H1 (cell line): Measurements from ENCODE around the gene BBS7.

ENCODE experiments used
- ATF3 ChIP-seq: IDR thresholded peaks from 2 replicates; pipeline ENCODE4 v1.6.1; 2011; ENCODE audit warnings: low read depth, mild to moderate bottlenecking, low read length; ENCODE audit not compliant: insufficient read depth
- EP300 ChIP-seq, 2 experiments: IDR thresholded peaks; 1 replicate in 1 of 2; 2 replicates in 1 of 2; pipeline ENCODE4 v1.6.1; 2011 to 2012; ENCODE audit warnings: low read depth in 2 of 2, low read length in 2 of 2, mild to moderate bottlenecking in 2 of 2, borderline replicate concordance in 1 of 2, inconsistent platforms in 1 of 2, moderate library complexity in 1 of 2
- EZH2 ChIP-seq: fragments of 200-600 bp; sonication (generic); IDR thresholded peaks from 2 replicates; pipeline ENCODE4 v1.7.1; 2012; ENCODE audit warnings: low read depth, mild to moderate bottlenecking, moderate library complexity, low read length, inconsistent platforms; ENCODE audit not compliant: severe bottlenecking
- JUND ChIP-seq: IDR thresholded peaks from 2 replicates; pipeline ENCODE4 v1.6.1; 2011; ENCODE audit warnings: mild to moderate bottlenecking, improper control_type of control experiment, low read length
- POLR2AphosphoS5 ChIP-seq: IDR thresholded peaks from 2 replicates; pipeline ENCODE4 v1.6.1; 2011; ENCODE audit warnings: low read depth, low read length
- RAD21 ChIP-seq, 2 experiments: IDR thresholded peaks in 1 of 2; conservative IDR thresholded peaks in 1 of 2; 2 replicates each; pipeline ENCODE4 v1.6.1; 2011; ENCODE audit warnings: low read depth in 2 of 2, low read length in 2 of 2, improper control_type of control experiment in 1 of 2, inconsistent platforms in 1 of 2, mild to moderate bottlenecking in 1 of 2, moderate library complexity in 1 of 2
- TF ChIP-seq, protein P1 (sequence below), 3 experiments: IDR thresholded peaks; 1 replicate in 2 of 3; 2 replicates in 1 of 3; pipeline versions ENCODE4 v1.5.1 to v1.6.1; 2011; ENCODE audit warnings: low read length in 3 of 3, mild to moderate bottlenecking in 3 of 3, inconsistent platforms in 2 of 3, low read depth in 1 of 3, moderate library complexity in 1 of 3; ENCODE audit not compliant: insufficient read depth in 1 of 3; ENCODE audit errors: control extremely low read depth in 1 of 3

- TF ChIP-seq EP300 (IDR thresholded peaks at IDR 0.05; ENCODE audit: borderline replicate concordance in 1 of 2, low read depth in 2 of 2, low read length in 2 of 2) (no peak), ATF3 (no peak), POLR2AphosphoS5 (no peak), RAD21 (IDR thresholded peaks at IDR 0.05 in 1 of 2, conservative IDR thresholded peaks at IDR 0.05 in 1 of 2; ENCODE audit: low read depth in 2 of 2, low read length in 2 of 2) (no peak), JUND (no peak), EZH2 (no peak)
- TF ChIP-seq, protein P1, sequence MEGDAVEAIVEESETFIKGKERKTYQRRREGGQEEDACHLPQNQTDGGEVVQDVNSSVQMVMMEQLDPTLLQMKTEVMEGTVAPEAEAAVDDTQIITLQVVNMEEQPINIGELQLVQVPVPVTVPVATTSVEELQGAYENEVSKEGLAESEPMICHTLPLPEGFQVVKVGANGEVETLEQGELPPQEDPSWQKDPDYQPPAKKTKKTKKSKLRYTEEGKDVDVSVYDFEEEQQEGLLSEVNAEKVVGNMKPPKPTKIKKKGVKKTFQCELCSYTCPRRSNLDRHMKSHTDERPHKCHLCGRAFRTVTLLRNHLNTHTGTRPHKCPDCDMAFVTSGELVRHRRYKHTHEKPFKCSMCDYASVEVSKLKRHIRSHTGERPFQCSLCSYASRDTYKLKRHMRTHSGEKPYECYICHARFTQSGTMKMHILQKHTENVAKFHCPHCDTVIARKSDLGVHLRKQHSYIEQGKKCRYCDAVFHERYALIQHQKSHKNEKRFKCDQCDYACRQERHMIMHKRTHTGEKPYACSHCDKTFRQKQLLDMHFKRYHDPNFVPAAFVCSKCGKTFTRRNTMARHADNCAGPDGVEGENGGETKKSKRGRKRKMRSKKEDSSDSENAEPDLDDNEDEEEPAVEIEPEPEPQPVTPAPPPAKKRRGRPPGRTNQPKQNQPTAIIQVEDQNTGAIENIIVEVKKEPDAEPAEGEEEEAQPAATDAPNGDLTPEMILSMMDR (IDR thresholded peaks at IDR 0.05; ENCODE audit: control extremely low read depth in 1 of 3, insufficient read depth in 1 of 3, low read depth in 1 of 3, low read length in 3 of 3): no peak
Observed at GRCh38 chr4:121801715-121802075, 68.6 kb downstream of the BBS7 start.
